ENCODE measurements around the gene ZNF441.
A peak's percentile ranks its signal among the peaks of the same experiment; 100 is the strongest.
"Not testable (repeated sequence)": the region's sequence is repeated elsewhere in the genome, so short reads cannot be mapped to it uniquely, and the experiment has no call there.

Gene ZNF441

DNA sequence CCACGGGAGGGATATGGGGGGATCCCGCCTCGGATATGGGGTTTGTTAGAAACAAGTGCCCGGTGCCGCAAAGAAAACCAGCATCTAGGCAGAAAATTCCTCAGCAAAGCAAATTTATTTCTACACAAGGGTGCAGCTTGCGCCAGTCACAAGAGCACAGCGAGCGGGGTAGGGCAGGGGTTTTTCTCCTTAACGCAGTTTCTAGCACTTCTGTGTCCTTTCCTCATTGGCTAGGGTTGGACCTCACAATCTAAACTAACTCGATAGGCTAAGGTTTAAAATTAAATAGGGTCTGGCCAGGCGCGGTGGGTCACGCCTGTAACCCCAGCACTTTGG lies 47.9 kb downstream of the ZNF441 start:
- Histone ChIP-seq H3K9me3 (ENCODE audit: severe bottlenecking) (no peaks in the 10 kb centered on the region), H3K27me3 (ENCODE audit: insufficient read depth, low read depth, severe bottlenecking) (no peaks in the 10 kb centered on the region), H3K4me3 (ENCODE audit: low read depth, low read length) (peak overlapping the region; percentile 93), H3K36me3 (peaks cover 11% of the 10 kb centered on the region; the same call in 1 of the 2 replicates), H3K27ac (peak overlapping the region; percentile 75)
- DNase-seq: no peak
- TF ChIP-seq CTCF (IDR thresholded peaks at IDR 0.05; ENCODE audit: low read depth, low read length): no peak

DNA sequence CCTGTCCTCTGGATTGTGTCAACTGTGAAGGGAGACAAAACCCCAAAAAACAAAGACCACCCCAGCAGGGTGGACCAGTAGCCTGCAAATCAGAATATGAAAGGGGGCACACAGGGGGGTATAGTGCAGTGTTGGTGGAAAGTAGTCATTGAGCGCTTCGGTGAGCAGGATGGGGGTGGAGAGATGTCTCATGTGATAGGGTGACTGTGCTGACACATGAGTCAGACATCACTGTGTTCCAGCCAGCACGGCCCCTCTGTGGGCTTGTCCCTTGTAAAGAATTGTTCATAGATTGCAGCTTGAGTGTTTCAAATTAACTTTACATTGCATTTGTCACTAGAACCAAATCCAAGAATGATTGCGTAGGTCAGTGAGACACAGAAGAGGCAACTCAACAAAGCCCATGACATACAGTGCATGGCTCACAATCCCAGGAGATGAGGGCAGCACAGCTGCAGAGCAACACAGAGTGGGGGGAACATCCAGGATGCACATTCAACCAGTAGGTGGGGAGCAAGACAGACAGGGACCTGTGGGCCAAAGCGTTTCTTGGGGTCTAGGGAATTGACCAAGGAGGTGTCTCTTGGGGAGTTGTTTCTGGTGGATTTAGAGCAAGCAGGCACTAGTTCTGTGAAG lies 54.8 kb downstream of the ZNF441 start:
- Histone ChIP-seq H3K4me3 (ENCODE audit: low read depth, low read length) (no peak overlapping the region), H3K27ac (no peak overlapping the region), H3K27me3 (ENCODE audit: insufficient read depth, low read depth, severe bottlenecking) (no peaks in the 10 kb centered on the region), H3K9me3 (ENCODE audit: severe bottlenecking) (no peaks in the 10 kb centered on the region), H3K36me3 (peaks cover 9% of the 10 kb centered on the region; the same call in 1 of the 2 replicates)
- no peak for DNase-seq
- no peak for TF ChIP-seq CTCF (IDR thresholded peaks at IDR 0.05; ENCODE audit: low read depth, low read length)

GRCh38 chr19:11828957-11829876 lies 62.4 kb downstream of the ZNF441 start:
- H3K27me3 ChIP-seq (ENCODE audit: insufficient read depth, low read depth, severe bottlenecking); H3K9me3 ChIP-seq (ENCODE audit: severe bottlenecking); DNase-seq; H3K27ac ChIP-seq; H3K4me3 ChIP-seq (ENCODE audit: low read depth, low read length): not testable (repeated sequence)
- H3K36me3 ChIP-seq: peaks cover 17% of the 10 kb centered on the region
- TF ChIP-seq CTCF (IDR thresholded peaks at IDR 0.05; ENCODE audit: low read depth, low read length): 0 out of 2 replicates have a peak, but pooled peaks have one; percentile 15

DNA sequence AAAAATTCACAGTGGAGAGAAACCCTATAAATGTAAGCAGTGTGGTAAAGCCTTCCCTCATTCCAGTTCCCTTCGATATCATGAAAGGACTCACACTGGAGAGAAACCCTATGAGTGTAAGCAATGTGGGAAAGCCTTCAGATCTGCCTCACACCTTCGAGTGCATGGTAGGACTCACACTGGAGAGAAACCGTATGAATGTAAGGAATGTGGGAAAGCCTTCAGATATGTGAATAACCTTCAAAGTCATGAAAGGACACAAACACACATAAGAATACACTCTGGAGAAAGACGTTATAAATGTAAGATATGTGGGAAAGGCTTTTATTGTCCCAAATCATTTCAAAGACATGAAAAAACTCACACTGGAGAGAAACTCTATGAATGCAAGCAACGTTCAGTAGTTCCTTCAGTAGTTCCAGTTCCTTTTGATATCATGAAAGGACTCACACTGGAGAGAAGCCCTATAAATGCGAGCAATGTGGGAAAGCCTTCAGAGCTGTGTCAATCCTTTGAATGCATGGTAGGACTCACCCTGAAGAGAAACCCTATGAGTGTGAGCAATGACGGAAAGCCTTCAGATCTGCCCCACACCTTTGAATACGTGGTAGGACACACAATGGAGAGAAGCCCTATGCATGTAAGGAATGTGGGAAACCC lies 65.6 kb downstream of the ZNF441 start:
- Histone ChIP-seq H3K36me3 (peaks cover 24% of the 10 kb centered on the region), H3K27me3 (ENCODE audit: insufficient read depth, low read depth, severe bottlenecking) (no peaks in the 10 kb centered on the region), H3K27ac (no peak overlapping the region), H3K9me3 (ENCODE audit: severe bottlenecking) (peaks cover 12% of the 10 kb centered on the region), H3K4me3 (ENCODE audit: low read depth, low read length) (no peak overlapping the region)
- no peak for DNase-seq
- TF ChIP-seq CTCF (IDR thresholded peaks at IDR 0.05; ENCODE audit: low read depth, low read length): no peak

GRCh38 chr19:11833541-11833940 lies 66.7 kb downstream of the ZNF441 start:
- Histone ChIP-seq H3K9me3 (ENCODE audit: severe bottlenecking) (peaks cover 12% of the 10 kb centered on the region), H3K27me3 (ENCODE audit: insufficient read depth, low read depth, severe bottlenecking) (no peaks in the 10 kb centered on the region), H3K27ac (no peak overlapping the region), H3K36me3 (peaks cover 24% of the 10 kb centered on the region), H3K4me3 (ENCODE audit: low read depth, low read length) (no peak overlapping the region)
- DNase-seq: no peak
- TF ChIP-seq CTCF (IDR thresholded peaks at IDR 0.05; ENCODE audit: low read depth, low read length): no peak
